HG03045 (cell line): Measurements from ENCODE around the gene EXD3.

ENCODE experiments used
- ATAC-seq: cut with Tn5 transposase; IDR thresholded peaks from one replicate; pipeline ENCODE4 v1.9.1; 2021; ENCODE audit warnings: mild to moderate bottlenecking, moderate library complexity; ENCODE audit not compliant: unreplicated experiment

Gene EXD3

GRCh38 chr9:137447722-137448601, 25.0 kb upstream of the EXD3 start:
- no peak for ATAC-seq

- no peak for ATAC-seq
Observed at GRCh38 chr9:137446851-137447471, 24.0 kb upstream of the EXD3 start.

GRCh38 chr9:137445930-137446431, 23.0 kb upstream of the EXD3 start:
- ATAC-seq: no peak

GRCh38 chr9:137445275-137445807, 22.4 kb upstream of the EXD3 start:
- ATAC-seq: peak; percentile 56

GRCh38 chr9:137444106-137444790, 21.3 kb upstream of the EXD3 start:
- ATAC-seq: no peak

- no peak for ATAC-seq
Observed at GRCh38 chr9:137441935-137442321, 19.0 kb upstream of the EXD3 start.

- ATAC-seq: no peak
Observed at GRCh38 chr9:137441289-137441934, 18.4 kb upstream of the EXD3 start, which contains the start of gene ENTPD8. Gene ENTPD8, minus strand, starts transcription at chr9:137441357. Its CDS starts 3,072 bp downstream, at chr9:137438285.

- ATAC-seq: no peak
Observed at GRCh38 chr9:137439158-137439714, 16.3 kb upstream of the EXD3 start.

GRCh38 chr9:137438591-137439157, 15.7 kb upstream of the EXD3 start:
- ATAC-seq: no peak

- ATAC-seq: no peak
Observed at GRCh38 chr9:137437691-137438590, 15.0 kb upstream of the EXD3 start.

GRCh38 chr9:137436761-137437600, 14.0 kb upstream of the EXD3 start:
- no peak for ATAC-seq

GRCh38 chr9:137435980-137436760, 13.2 kb upstream of the EXD3 start:
- no peak for ATAC-seq

GRCh38 chr9:137435381-137435891, 12.5 kb upstream of the EXD3 start:
- no peak for ATAC-seq

- no peak for ATAC-seq
Observed at GRCh38 chr9:137434498-137435380, 11.8 kb upstream of the EXD3 start.

- no peak for ATAC-seq
Observed at GRCh38 chr9:137433916-137434431, 11.0 kb upstream of the EXD3 start.

GRCh38 chr9:137433349-137433915, 10.5 kb upstream of the EXD3 start:
- ATAC-seq: no peak
